ENCODE measurements around the gene IL10RB.

The IL10RB gene

GRCh38 chr21:33339135-33339534, 73.0 kb downstream of the IL10RB start:
- no peak for DNase-seq

- DNase-seq: no peak
These were observed 73.8 kb downstream of the IL10RB start for GRCh38 chr21:33339918-33340317.

DNA sequence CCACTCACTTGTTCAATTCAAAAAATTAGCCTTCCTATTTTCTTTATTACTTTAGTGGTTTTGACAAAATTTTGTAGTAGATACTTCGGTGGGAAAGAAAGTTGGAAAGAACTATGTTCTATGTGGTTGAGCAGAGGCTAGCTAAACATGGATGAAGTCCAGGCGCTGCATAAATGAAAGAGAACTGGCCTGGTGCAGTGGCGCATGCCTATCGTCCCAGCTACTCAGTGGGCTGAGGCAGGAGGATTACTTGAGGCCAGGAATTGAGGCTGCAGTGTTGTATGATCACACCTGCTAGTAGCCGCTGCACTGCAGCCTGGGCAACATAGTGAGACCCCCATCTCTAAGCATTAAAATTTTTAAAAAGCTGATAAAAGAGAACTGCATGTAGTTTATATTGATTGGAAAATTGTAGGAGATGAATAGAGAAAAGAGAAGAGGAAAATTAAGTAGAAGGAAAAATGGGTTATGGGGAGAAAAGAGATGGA, 79.6 kb downstream of the IL10RB start:
- no peak for DNase-seq

Measured in stimulated activated CD4-positive, alpha-beta T cell treated with anti-CD3 and anti-CD28 coated beads, Interleukin-2, amount 100 ng/mL, for 48 hours (primary cell).